ENCODE measurements around the gene AGAP1. TPM values are rescaled to one million over a fixed set of nuclear protein-coding genes. Genes with fewer than 3 reads are reported as not detected.

AGAP1 gene
- total RNA-seq, 1 donor from 2014 or later, result 39.4 TPM

DNA sequence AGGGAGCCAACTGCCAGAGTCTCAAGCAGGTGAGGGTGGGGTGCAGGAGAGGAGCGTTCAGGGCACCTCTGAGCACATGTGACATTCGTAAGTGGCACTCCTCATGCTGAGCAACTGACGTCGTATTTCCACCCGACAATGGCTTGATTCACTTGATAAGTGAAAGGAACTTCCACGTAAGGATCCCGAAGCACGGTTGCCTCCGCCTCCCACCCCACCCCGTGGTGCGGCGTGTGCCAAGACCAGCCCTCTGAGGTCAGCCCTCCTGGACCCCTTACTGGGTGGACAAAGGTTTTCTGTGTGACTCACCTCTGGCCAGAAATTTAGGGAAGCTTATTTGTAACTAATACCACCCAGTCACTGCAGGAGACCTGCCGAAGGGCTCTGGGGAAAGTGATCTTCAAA lies 59.9 kb downstream of the AGAP1 start:
- Histone ChIP-seq H4K20me1 (ENCODE audit: insufficient read depth, low read length) (peaks cover 96% of the 10 kb centered on the region), H2AFZ (ENCODE audit: low read depth, low read length) (no peak overlapping the region), H3K27me3 (ENCODE audit: insufficient read depth, low read length) (peaks cover 6% of the 10 kb centered on the region), H3K9ac (ENCODE audit: low read length) (no peak overlapping the region), H3K79me2 (ENCODE audit: insufficient read depth, low read length) (peaks cover 41% of the 10 kb centered on the region), H3K4me1 (ENCODE audit: insufficient read depth, low read length) (peaks cover 4% of the 10 kb centered on the region), H3K36me3 (ENCODE audit: insufficient read depth, low read length) (no peaks in the 10 kb centered on the region), H3K4me3 (ENCODE audit: insufficient read depth, low read depth, low read length) (no peak overlapping the region), H3K9me3 (ENCODE audit: insufficient read depth, low read depth, low read length) (no peaks in the 10 kb centered on the region), H3K4me2 (ENCODE audit: low read length) (peak overlapping the region; percentile 55), H3K27ac (ENCODE audit: low read depth, low read length) (no peak overlapping the region)
- Mint-ChIP-seq H3K9me3 (ENCODE audit: unreplicated experiment) (no peaks in the 10 kb centered on the region), H3K27me3 (ENCODE audit: low read depth, unreplicated experiment) (no peaks in the 10 kb centered on the region), H3K4me1 (ENCODE audit: low read depth, unreplicated experiment) (peaks cover 12% of the 10 kb centered on the region), H3K27ac (ENCODE audit: unreplicated experiment) (no peak overlapping the region), H3K4me3 (ENCODE audit: unreplicated experiment) (no peak overlapping the region), H3K36me3 (ENCODE audit: low read depth, unreplicated experiment) (peaks cover 1% of the 10 kb centered on the region)
- peak; percentile 34 for DNase-seq (ENCODE audit: low read depth)
- no peak for FAIRE-seq
- TF ChIP-seq EZH2 (IDR thresholded peaks at IDR 0.05; ENCODE audit: insufficient read depth, low read length), result no peak
- TF ChIP-seq, protein P1, sequence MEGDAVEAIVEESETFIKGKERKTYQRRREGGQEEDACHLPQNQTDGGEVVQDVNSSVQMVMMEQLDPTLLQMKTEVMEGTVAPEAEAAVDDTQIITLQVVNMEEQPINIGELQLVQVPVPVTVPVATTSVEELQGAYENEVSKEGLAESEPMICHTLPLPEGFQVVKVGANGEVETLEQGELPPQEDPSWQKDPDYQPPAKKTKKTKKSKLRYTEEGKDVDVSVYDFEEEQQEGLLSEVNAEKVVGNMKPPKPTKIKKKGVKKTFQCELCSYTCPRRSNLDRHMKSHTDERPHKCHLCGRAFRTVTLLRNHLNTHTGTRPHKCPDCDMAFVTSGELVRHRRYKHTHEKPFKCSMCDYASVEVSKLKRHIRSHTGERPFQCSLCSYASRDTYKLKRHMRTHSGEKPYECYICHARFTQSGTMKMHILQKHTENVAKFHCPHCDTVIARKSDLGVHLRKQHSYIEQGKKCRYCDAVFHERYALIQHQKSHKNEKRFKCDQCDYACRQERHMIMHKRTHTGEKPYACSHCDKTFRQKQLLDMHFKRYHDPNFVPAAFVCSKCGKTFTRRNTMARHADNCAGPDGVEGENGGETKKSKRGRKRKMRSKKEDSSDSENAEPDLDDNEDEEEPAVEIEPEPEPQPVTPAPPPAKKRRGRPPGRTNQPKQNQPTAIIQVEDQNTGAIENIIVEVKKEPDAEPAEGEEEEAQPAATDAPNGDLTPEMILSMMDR (IDR thresholded peaks at IDR 0.05; ENCODE audit: insufficient read depth, low read depth, low read length), result no peak

DNA sequence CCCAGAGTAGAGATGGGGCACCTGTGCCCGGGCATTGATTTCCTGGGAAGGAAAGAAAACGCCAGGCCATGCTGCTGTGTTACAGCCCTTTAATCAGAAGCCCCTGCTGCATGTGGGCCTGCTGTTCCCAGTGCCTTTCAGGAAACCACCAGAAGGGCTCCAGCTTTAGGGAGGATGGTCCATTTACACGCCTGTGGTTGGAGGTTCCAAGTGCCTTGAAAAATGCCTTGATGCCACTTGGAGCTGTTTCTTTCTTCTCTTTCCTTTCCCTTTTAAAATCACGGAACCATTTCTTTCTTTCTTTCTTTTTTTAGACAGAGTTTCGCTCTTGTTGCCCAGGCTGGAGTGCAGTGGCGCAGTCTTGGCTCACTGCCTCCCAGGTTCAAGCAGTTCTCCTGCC lies 60.5 kb downstream of the AGAP1 start:
- Histone ChIP-seq H3K27ac (ENCODE audit: low read depth, low read length) (no peak overlapping the region), H3K4me1 (ENCODE audit: insufficient read depth, low read length) (peaks cover 4% of the 10 kb centered on the region), H3K27me3 (ENCODE audit: insufficient read depth, low read length) (peaks cover 6% of the 10 kb centered on the region), H4K20me1 (ENCODE audit: insufficient read depth, low read length) (peaks cover 96% of the 10 kb centered on the region), H2AFZ (ENCODE audit: low read depth, low read length) (no peak overlapping the region), H3K4me2 (ENCODE audit: low read length) (no peak overlapping the region), H3K79me2 (ENCODE audit: insufficient read depth, low read length) (peaks cover 42% of the 10 kb centered on the region), H3K9me3 (ENCODE audit: insufficient read depth, low read depth, low read length) (no peaks in the 10 kb centered on the region), H3K4me3 (ENCODE audit: insufficient read depth, low read depth, low read length) (no peak overlapping the region), H3K36me3 (ENCODE audit: insufficient read depth, low read length) (no peaks in the 10 kb centered on the region), H3K9ac (ENCODE audit: low read length) (no peak overlapping the region)
- H3K4me1 Mint-ChIP-seq (ENCODE audit: low read depth, unreplicated experiment), result peaks cover 16% of the 10 kb centered on the region
- H3K4me3 Mint-ChIP-seq (ENCODE audit: unreplicated experiment), result no peak overlapping the region
- no peaks in the 10 kb centered on the region for H3K9me3 Mint-ChIP-seq (ENCODE audit: unreplicated experiment)
- H3K27ac Mint-ChIP-seq (ENCODE audit: unreplicated experiment), result no peak overlapping the region
- FAIRE-seq, result no peak
- DNase-seq (ENCODE audit: low read depth), result no peak
- no peaks in the 10 kb centered on the region for H3K27me3 Mint-ChIP-seq (ENCODE audit: low read depth, unreplicated experiment)
- TF ChIP-seq, protein P1 (IDR thresholded peaks at IDR 0.05; ENCODE audit: insufficient read depth, low read depth, low read length), result no peak
- H3K36me3 Mint-ChIP-seq (ENCODE audit: low read depth, unreplicated experiment), result peaks cover 1% of the 10 kb centered on the region

DNA sequence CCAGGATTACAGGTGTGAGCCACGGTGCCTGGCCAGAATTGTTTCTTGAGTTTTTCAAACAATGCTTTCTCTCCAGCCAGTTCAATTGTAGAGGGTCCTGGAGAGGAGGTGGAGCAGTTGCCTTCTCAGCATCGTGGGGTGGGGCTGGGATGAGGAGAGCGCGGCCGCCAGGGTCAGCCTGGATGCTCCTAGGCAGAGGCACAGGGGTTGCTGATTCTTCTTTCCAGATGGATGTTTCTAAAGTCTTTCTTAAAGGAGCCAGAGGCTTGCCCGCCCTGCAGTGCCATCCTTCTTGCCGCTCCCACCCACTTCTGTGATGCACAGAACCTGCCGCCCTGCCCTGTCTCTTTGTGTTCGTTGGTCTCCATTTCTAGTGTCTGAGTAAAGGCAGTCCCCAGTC lies 61.1 kb downstream of the AGAP1 start:
- H3K9me3 Mint-ChIP-seq (ENCODE audit: unreplicated experiment), result no peaks in the 10 kb centered on the region
- FAIRE-seq (no peak), DNase-seq (ENCODE audit: low read depth) (no peak)
- H3K4me3 Mint-ChIP-seq (ENCODE audit: unreplicated experiment), result peak overlapping the region; percentile 40
- H3K27ac ChIP-seq (ENCODE audit: low read depth, low read length), result no peak overlapping the region
- TF ChIP-seq, protein P1 (IDR thresholded peaks at IDR 0.05; ENCODE audit: insufficient read depth, low read depth, low read length), result no peak
- no peak for TF ChIP-seq EZH2 (IDR thresholded peaks at IDR 0.05; ENCODE audit: insufficient read depth, low read length)
- no peaks in the 10 kb centered on the region for H3K36me3 ChIP-seq (ENCODE audit: insufficient read depth, low read length)
- peaks cover 4% of the 10 kb centered on the region for H3K4me1 ChIP-seq (ENCODE audit: insufficient read depth, low read length)
- H3K9me3 ChIP-seq (ENCODE audit: insufficient read depth, low read depth, low read length), result no peaks in the 10 kb centered on the region
- peaks cover 6% of the 10 kb centered on the region for H3K27me3 ChIP-seq (ENCODE audit: insufficient read depth, low read length)
- peaks cover 92% of the 10 kb centered on the region for H4K20me1 ChIP-seq (ENCODE audit: insufficient read depth, low read length)
- peaks cover 1% of the 10 kb centered on the region for H3K36me3 Mint-ChIP-seq (ENCODE audit: low read depth, unreplicated experiment)
- H3K27ac Mint-ChIP-seq (ENCODE audit: unreplicated experiment), result no peak overlapping the region
- no peaks in the 10 kb centered on the region for H3K27me3 Mint-ChIP-seq (ENCODE audit: low read depth, unreplicated experiment)
- no peak overlapping the region for H3K9ac ChIP-seq (ENCODE audit: low read length)
- no peak overlapping the region for H2AFZ ChIP-seq (ENCODE audit: low read depth, low read length)
- no peak overlapping the region for H3K4me2 ChIP-seq (ENCODE audit: low read length)
- H3K4me3 ChIP-seq (ENCODE audit: insufficient read depth, low read depth, low read length), result no peak overlapping the region
- peaks cover 40% of the 10 kb centered on the region for H3K79me2 ChIP-seq (ENCODE audit: insufficient read depth, low read length)
- peaks cover 17% of the 10 kb centered on the region for H3K4me1 Mint-ChIP-seq (ENCODE audit: low read depth, unreplicated experiment)
